GM18526 (cell line): ENCODE data around the gene SETD3.

Experiments
- POLR2A ChIP-seq: IDR thresholded peaks from 3 replicates; pipeline ENCODE4 v1.6.1; 2011; ENCODE audit not compliant: insufficient read length; ENCODE audit errors: extremely low read depth

SETD3 gene

DNA sequence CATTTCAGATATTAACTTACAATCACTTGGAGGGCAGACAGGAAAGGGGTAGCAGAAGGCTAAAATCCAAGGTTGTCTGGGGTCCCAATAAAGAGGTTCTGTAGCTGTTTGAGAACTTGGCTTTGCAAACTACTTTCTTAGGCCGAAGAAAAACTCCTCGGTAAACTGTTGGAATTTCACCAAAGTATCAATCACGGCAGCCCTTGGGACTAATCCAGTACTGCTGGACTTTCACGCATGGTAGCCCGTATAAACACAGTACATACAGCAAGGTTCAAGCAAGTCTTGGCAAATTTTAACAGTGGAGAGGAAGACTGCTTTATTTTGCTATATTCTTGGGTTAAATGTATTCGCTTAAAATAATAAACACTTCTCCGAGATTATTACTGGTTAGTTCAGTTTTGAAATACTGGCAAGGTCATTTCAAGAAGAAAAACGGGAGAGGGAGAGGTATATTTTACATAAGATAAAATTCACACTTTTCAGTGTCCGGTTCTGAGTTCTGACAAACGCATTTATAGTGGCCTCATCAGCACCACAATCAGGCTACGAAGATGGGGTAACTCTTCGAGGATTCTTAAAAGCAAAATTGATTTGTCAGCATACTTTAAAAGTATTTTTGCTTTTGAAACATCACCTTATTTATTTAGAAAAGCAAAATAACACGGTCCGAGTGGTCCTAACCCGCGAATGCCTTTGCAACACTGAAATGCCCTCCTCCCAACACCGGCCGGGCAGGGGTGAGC, 1.3 kb downstream of the SETD3 start:
- no peak for TF ChIP-seq POLR2A

DNA sequence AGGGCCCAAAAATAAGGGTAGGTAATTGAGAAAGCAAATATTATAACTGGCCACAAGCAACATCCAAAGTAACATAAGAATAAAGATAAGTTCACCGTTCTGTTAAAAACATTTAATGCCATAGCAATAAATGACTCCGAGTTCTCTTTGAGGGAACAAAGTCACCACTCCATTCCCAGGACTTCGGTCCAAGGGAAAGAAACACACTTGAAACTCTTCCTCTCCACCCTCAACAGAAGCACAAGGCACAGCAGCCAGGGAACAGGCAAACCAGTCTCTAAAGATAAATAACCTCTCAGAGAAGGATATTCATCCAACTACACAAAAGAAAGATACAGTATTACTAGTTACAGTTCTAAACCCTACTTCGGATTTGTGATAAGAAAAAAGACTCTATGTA, 2.5 kb downstream of the SETD3 start:
- no peak for TF ChIP-seq POLR2A

DNA sequence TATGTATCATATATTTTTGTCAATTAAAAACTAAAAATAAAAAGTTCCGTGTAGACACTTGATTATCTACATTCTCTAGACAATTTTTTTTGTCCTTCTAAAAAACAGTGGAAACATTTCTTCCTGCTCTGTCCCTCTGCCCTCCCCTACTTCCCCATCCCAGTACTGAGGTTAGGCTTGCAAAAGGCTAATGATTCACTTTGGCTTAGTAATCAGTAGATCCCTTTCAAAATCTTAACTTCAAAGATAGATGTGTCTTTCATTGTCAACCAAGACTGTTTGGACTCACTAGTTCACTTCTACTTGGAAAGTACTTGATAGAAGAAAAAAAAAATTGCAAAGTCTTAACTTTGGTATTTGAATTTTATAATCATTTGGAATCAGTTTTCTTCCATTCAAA, 3.8 kb downstream of the SETD3 start:
- TF ChIP-seq POLR2A, result no peak

DNA sequence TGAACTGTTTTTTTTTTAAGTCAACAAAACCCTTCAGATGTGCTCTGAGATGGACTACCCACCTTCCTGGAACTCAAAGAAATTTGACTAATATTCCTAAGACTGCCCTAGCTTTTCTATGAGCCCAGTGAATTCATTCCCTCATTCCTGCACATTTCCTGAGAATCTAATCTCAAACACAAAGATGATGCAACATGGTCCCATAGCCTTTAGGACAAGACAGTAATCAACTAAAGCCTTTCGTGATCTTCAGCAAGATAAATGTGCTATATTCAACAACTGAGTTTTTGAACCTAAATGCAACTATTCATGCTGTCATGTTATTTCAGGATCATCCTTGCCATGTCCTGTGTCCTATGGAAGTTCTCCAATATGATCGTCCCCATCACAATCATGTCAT, 5.0 kb downstream of the SETD3 start:
- TF ChIP-seq POLR2A, result no peak

GRCh38 chr14:99475179-99475578, 5.5 kb downstream of the SETD3 start:
- TF ChIP-seq POLR2A, result no peak

- no peak for TF ChIP-seq POLR2A
These were observed 7.2 kb downstream of the SETD3 start for GRCh38 chr14:99473458-99473857.

- no peak for TF ChIP-seq POLR2A
These were observed 7.7 kb downstream of the SETD3 start for GRCh38 chr14:99472937-99473336.

DNA sequence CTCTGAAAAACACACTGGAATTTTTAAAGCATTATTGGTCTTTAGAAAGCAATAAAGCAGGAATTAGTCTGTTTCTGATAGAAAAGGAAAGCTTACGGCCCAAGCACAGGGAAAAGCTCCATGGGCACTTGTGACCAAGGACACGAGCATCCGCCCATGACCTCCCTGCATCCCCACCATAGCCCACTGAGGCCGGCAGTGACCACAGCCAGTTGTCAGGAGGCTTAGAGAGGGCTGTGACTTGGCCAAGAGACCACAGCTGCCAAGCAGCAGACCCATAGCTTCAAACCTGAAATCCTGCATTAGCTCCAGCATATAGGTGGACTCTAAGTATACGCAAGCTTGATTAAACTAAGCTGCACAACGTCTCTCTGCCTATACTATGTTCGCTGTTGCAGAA, 8.9 kb downstream of the SETD3 start:
- TF ChIP-seq POLR2A, result no peak

DNA sequence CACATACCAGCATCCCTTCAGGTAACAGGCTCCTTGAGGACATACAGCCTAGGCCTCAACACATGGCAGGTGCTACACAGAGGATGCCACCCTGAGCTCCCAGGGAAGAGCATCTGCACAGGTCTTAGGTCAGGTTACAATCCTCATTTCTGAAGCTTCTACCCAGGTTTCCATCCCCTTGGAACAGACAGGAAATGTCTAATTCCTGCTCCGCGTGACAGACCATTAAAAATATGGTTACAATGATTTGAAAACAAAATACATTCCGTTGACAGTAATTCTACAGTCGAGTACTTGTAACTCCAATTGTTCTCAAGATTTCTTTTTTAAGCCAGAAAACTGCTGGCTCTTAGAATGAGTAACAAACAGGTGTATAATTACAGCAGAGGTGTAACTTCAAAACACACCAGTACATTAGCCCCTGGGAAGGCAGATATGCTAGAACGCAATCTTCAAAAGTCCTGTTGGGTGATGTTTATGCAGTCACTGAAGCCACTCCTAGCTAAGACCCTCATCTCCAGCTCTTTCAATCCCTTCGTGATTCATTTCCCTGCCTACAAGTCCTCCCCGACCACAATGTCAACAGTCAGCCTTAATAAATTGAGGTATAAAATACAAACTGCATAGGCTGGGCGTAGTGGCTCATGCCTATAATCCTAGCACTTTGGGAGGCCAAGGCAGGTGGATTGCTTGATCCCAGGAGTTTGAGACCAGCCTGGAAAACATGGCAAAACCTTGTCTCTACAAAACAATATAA, 11.6 kb downstream of the SETD3 start:
- no peak for TF ChIP-seq POLR2A

- no peak for TF ChIP-seq POLR2A
These were observed 12.6 kb downstream of the SETD3 start for GRCh38 chr14:99468081-99468480.

DNA sequence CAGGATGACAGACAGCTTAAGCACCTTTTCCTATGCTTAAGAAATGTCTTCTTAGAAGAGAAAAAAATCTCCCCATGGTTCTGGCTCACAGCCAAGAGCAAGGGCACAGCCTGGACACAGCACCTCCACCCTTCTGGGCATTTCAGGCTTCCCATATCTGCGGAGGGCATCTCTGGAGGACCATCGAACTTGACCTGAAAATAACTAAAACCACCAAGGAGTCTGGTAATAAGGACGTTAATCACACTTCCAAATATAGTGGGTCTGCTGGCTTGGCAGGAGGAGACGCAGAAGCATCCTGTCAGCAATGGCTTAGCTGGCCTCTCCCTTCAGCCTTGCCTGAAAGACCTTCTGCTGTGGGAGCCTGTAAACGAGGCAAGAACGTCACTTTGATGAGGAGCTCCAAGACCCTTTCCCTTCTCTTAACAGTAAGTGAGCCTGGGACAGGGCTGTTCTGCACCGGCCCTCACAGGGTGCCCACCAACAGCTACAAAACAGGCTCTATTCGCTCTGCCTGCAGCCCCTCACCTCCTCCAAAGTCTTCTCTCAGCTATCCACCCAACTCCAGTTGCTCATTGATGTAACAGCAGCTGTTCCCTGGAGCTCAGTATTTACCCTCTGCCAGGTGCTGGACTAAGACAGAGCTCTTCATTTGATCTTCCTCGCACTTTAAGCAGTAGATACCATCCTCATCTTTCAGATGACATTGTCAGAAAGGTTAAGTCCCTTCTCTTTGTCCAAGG, 13.2 kb downstream of the SETD3 start:
- TF ChIP-seq POLR2A, result no peak

DNA sequence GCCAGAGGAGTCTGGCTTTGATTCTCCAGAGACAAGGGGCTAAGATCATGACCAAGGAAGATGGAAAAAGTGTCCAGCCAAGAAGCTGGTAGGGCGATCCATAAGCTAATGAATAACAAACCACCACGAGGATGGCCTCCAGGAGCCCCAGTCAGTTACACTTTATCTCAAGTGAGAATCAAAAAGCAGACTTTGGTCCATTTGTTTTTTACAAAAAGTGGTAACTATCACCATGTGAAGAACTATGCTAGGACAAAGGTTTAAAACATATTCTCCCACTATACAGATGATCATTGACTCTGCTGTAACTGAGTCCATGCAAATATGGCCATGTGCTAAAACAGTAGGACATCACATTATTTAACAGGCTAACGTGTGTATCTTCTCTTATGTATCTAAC, 13.9 kb downstream of the SETD3 start:
- TF ChIP-seq POLR2A, result no peak

GRCh38 chr14:99465288-99465687, 15.4 kb downstream of the SETD3 start:
- TF ChIP-seq POLR2A, result no peak

- no peak for TF ChIP-seq POLR2A
These were observed 16.7 kb downstream of the SETD3 start for GRCh38 chr14:99463974-99464373.

GRCh38 chr14:99462210-99462609, 18.4 kb downstream of the SETD3 start:
- no peak for TF ChIP-seq POLR2A
